Stimulated activated CD8-positive, alpha-beta memory T cell treated with anti-CD3 and anti-CD28 coated beads, Interleukin-4, amount 100 ng/mL, for 24 hours (primary cell): ENCODE data around the gene DRAM1.
"Not testable (repeated sequence)": the region's sequence is repeated elsewhere in the genome, so short reads cannot be mapped to it uniquely, and the experiment has no call there.

Experiments used
- DNase-seq: peaks from one replicate; pipeline ENCODE4 v3.0.0-alpha.2; 2020; ENCODE audit warnings: low read depth

Gene DRAM1, protein sequence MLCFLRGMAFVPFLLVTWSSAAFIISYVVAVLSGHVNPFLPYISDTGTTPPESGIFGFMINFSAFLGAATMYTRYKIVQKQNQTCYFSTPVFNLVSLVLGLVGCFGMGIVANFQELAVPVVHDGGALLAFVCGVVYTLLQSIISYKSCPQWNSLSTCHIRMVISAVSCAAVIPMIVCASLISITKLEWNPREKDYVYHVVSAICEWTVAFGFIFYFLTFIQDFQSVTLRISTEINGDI

DNA sequence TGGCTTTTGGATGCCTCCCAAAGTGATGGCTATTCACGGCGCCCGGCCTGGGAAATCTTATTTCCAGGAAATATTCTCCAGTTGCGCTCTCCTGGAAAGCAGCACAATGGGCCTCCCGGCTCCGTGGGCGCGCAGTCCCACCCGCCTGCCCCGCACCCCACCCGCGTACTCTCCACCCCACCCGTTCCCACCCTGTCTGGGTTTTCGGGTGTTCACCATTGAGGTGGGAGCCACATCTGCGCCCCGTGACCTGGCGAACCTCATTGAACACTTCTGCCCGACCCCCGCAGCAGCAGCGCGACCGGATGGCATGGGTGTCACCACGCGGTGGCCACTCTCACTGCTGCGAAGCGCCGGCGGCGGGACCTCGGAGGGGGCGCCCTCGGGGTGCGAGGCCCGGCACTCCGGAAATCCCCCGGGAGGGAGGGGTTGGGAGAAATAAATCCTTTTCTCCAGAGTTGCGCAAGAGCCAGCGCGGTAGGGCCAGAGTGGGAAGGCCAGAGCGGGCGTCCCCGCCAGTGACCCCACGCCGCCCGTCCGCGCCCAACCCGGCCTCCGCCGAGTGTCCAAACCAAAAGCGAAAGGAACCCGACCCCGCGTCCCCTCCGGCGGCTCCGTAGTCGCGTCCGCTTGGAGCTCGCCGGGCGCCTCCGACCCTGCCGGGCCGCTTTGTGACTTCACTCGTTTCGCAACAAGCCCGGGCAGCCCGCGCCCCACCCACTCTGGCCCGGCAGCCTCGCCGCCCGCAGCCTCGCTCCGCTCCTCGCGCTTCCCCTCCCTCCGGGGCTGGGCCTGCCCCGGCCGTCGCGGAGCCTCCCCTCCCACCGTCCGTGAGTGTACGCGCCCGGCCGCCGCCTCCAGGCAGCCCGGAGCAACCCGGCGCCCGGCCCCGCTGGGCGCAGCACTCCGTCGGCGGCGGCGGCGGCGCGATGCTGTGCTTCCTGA, at the start of gene DRAM1:
DRAM1 (plus strand) TSS at position 720 of the 945 bp plus-strand sequence; CDS start at position 930, 210 bp downstream.
- DNase-seq: peak; percentile 70

DNA sequence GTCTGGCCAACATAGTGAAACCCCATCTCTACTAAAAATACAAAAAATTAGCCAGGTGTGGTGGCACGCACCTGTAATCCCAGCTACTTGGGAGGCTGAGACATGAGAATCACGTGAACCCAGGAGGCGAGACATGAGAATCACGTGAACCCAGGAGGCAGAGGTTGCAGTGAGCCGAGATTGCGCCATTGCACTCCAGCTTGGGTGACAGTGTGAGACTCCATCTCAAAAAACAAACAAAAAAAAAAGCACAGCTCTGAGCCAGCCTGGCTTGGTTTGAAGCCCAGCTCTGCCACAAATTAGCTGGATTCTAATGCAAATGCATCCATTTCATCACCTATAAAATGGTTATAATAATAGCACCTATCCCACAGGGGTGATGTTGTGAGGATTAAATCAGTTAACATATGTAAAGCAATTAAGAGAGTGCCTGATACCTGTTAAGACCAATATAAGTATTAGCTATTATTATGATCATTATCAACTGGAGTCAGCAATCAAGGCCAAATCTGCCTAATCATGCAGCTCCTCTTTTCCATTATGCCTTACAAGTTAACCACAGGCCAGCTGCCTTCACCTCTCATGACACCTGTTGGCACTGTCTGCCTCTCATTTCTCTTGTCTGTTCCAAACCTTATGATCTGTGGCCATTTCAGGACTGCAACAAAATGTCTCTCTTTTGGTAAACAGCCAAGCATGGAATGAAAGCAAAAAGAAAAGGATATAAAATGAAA, 48.8 kb upstream of the DRAM1 start:
- DNase-seq: no peak

DNA sequence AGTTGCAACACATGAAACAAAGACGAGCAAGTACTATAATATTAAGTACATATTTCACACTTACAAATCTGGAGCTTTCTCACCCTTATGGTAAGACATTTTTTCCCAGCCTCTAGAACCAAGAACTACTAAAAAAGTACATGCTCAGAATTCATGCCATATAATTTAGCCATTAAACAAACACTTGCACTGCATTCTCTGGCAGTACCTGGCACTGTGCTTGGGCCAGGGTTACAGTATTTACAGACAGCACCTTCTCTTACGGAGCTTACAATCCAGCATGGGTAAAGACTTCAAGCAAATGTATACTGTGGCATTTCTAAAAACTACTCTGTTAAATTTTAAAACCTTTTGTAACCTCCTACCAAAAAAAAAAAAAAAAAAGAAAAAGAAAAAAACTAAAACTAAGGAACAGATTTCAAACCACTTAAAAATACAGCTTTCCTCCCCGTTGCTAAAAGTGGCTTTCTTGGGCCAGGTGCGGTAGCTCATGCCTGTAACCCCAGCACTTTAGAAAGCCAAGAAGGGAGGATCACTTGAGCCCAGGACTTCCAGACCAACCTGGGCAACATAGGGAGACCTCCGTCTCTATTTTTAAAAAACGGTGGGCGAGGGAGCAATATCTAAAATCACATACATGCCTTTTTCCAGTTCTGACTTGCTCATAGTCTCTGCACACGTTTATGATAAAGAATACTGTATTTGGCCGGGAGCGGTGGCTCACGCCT, 47.6 kb upstream of the DRAM1 start:
- no peak for DNase-seq

DNA sequence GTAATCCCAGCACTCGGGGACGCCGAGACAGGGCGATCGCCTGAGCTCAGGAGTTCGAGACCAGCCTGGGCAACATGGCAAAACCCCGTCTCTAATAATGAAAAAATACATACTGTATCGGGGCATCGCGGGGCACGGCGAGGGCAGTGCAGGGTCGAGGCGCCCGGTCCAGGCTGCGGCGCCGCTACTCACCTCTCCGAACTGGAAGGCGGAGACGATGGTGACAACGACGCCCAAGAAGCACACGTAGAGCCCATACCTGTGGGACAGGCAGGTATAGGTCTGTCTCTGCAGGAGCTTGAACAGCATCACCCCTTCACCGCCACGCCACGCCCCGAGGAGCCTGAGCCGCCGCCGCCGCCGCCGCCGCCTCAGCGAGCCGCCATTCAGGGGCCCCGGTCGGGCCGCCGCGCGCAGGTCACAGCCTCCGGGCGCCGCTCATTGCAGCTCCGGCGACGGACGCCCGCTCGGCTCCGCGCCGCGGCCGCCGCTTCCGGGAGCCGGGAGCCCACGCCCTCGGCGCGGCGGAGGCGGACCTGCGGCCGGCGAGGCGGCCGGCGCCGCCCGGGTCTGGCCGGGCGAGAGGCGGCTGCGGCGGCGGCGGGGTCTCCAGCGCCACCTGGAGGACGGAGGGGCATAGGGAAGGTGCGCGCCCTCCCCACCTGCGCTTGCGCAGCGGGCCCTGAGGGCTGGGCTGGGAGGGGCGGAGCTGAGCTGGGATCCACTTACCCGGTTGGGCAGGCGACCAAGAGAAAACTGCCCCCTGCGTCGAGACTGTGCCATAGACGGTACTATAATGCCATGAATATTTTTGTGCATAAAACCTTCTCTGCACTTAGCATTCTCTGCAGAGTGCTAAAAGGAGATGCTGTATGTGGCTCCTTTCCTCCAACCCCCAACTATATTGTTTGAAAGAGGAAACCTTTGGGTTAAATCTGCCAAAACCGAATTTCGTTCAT, 46.7 kb upstream of the DRAM1 start, which contains the start of gene GNPTAB:
GNPTAB (minus strand) TSS at position 593 of the 959 bp plus-strand sequence; CDS start at position 309, 284 bp downstream.
- DNase-seq: peak; percentile 91

DNA sequence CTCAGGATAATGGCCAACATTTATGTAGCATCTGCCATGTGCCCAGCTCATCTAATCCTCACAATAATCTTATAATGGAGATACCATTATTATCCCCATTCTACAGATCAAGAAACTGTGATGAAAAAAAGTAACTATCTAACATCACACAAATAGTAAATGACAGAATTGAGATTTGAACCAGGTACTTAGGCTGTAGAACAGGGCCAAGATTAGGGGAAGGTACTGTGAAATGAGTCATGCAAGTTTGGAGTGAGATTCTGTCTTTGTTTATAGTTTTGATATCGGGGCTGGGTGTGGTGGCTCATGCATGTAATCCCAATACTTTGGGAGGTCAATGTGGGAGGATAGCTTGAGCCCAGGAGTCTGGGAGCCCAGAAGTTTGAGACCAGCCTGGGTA, 45.4 kb upstream of the DRAM1 start:
- DNase-seq: no peak

DNA sequence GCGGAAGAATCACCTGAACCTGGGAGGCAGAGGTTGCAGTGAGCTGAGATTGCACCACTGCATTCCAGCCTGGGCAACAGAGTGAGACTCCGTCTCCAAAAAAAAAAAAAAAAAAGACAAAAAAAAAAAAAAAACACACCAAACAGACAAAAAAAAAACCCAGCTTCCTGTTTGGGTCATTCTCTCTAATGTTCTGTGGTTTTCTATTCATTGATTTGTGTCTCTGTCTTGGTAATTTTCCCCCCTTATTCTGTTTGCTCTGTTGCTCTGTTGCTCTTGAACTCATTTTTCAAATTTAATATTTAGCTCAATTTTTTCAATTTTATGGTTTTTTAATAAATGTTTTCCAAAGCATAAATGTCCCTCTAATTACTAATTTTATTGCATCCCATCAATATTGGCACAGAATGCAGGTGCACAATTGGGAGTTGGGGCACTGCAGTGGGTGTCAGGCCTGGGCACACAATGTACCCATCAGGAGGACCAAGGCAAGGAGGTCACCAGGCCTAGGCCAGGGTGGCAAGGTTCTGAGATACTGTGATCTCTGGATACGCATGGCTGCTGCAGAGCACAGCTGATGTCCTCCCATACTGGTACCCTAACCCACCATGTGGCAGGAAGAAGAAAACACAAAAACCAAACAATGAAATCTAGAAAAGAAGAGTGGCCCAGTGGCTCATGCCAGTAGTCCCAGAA, 38.6 kb upstream of the DRAM1 start:
- no peak for DNase-seq

DNA sequence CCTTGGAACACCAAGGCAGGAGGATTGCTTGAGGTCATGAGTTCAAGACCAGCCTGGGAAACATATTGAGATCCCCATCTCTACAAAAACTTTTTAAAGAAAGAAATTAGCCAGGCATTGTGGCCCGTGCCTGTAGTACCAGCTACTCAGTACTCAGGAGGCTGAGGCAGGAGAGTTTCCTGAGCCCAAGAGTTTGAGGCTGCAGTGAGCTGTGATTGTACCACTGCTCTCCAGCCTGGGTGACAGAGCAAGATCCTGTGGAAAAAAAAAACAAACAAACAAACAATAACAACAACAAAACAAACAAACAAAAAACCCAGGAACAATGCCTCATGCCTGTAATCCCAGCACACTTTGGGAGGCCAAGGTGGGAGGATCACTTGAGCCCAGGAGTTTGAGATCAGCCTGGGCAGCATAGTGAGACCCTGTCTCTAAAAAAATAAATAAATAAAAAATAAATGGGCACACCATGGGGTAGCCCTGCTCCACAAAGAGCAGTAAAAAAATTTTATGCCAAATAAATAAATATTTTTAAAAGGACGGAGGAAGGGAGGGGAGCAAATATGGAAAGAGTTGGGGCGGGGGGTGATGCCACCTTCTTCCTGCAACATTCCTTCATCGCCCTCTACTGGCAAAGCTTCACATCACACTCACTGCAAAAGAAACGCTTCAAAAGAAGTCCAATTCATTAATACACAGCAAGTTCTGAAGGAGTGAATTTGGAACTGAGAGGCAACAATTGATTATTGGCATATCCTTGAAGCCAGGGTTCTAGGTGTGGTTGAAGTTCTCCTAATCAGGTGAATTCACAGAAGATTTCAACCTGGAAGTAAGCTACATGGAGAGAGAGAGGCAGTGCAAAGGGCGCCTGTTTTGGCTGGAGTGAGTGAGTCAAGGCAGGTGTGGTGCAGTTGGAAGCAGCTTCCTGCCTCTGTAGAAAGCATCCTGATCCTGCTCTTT, 37.8 kb upstream of the DRAM1 start:
- DNase-seq: peak; percentile 45

DNA sequence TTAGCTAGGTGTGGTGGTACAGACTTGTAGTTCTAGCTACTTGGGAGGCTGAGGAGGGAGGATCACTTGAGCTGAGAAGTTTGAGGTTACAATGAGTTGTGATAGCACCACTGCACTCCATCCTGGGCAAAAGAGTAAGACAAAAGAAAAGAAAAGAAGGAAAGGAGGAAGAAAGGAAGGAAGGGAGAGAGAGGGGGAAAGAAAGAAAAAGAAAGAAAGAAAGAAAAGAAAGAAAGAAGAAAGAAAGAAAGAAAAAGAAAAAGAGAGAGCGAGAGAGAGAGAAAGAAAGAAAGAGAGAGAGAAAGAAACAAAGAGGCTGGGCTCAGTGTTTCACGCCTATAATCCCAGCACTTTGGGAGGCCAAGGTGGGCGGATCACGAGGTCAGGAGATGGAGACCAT, 36.3 kb upstream of the DRAM1 start:
- no peak for DNase-seq

DNA sequence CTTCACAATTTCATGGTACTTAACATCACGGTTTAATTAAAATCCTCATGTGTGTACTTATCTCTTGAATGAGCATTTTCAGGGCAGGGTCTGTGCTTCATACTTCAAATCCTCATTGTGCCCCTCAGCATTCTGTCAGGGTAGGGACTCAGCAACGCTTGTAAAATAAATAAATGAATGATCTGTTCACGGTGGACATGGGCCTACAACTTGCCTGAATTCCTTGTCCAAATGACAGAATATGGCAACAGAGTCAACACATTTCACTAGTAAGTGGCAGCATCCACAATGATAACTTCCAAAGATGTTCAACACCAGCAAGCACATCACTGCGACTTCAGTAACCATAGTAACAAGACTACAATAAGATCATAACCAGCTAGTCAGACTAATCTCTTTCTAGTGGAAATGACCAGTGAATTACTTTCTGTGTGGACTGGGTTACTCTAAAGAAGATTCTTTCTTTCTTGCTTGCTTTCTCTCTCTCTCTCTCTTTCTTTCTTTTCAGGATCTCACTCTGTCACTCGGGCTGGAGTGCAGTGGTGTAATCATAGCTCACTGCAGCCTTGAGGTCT, 32.2 kb upstream of the DRAM1 start:
- no peak for DNase-seq

DNA sequence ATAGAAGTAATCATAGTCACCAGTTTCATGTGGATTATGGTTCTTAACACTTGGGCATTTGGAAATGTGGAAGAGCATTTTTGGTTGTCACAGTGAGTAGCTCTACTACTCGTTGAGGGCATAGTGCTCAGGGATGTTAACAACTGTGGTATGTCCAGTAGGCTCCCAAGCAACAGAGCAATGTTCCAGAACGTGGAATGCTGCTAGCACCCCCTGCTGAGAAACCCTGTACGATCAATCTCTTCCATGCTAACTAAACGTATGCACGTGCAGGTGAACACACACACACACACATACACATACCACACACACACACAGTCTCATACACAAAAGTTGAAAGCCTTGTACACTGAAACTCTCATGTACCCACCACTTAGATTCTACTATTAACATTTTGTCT, 30.1 kb upstream of the DRAM1 start:
- no peak for DNase-seq

DNA sequence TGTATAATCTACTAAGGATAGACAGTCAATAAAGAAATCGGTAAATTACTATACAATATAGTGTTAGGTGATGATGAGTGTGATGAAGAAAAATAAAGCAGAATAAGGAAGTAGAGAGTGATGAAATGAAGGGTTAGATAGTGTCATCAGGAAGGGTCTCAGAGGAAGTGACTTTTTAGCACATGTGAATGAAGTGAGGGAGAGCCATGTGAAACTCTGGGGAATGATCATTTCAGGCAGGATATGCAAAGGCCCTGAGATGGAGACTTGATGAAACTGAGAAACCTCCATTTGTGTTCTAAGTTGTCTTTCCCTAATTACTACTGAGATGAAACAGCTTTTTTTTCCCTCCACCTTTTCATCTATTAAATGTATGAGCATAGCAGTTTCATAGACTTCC, 27.2 kb upstream of the DRAM1 start:
- DNase-seq: no peak

DNA sequence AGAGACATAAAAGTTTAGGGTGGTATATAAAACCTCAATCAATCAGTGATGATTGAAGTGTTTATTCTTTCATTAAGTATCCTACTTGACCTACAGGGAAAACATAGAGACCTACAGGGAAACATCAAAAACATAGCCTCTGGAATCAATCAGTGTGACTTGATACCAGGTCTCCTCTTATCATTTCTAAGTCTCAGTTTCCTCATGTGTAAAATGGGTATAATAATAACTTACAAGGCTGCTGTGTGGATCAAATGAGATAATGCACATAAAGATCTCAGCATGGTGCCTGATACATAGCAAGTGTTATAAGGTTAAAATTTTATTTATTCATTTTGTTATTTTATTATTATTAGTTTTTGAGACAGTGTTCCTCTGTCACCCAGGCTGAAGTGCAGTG, 24.4 kb upstream of the DRAM1 start:
- no peak for DNase-seq

DNA sequence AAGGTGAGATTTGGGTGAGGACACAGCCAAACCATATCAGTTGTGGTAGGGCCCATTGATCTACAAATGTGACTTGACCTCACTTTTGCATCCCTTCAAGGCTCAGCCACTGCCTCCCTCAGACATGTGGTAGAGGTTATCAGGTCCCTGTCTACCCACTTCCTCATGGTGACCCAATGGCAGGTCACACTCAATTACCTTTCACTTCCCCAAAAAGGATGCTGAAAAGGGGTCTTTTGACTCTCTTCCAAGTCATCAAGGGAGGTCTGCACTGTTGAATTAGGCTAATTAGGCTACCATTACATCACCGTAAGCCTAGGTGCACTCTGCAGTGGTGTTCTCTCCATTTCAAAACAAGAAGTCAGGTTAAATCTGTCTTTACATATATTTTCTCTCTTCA, 22.6 kb upstream of the DRAM1 start:
- no peak for DNase-seq

DNA sequence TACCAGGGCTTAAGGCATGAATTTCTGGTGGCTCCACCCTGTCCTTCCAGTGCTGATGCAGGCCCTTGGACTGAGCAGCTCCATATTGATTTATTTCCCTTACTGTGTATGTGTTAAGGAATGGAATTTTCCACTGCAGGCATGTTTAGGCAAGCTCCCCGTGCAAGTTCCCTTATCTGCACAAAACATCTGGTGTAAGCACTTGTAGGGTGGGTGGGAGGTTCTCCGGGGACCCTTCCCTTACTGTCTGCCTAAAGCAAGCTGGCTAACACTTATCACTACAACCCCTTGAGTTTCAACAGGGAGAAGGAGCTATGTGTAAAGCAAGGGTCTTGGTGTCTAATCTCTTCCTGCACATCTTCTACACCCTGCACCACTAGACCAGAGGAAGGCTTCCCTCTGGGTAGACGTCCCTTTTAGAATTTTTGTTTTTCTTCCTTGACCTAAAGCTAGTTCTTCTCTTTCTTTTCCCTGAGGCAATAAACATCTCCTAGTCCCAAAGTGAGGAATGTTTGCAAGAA, 22.0 kb upstream of the DRAM1 start:
- DNase-seq: no peak

DNA sequence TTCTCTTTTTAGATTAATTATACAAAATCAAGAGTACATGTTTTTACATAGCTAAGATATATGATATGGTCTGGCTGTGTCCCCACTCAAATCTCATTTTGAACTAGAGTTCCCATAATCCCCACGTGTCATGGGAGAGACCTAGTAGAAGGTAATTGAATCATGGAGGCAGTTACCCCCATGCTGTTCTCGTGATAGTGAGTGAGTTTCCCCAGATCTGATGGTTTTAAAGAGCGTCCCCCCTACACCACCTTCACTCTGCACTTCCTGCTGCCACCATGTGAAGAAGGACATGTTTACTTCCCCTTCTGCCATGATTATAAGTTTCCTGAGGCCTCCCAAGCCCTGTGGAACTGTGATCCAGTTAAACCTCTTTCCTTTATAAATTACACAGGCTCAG, 21.4 kb upstream of the DRAM1 start:
- no peak for DNase-seq

DNA sequence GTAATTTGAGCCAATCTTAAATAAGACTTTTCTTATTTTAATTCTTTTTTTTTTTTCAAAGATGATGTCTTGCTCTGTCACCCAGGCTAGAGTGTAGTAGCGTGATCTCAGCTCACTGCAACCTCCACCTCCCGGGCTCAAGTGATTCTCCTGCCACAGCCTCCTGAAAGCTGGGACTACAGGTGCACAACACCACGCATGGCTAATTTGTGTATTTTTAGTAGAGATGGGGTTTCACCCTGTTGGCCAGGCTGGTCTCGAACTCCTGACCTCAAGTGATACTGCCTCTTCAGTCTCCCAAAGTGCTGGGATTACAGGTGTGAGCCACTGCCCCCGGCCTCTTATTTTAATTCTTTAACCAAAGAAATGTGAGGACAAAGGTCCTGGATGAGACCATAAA, 20.8 kb upstream of the DRAM1 start:
- DNase-seq: not testable (repeated sequence)

DNA sequence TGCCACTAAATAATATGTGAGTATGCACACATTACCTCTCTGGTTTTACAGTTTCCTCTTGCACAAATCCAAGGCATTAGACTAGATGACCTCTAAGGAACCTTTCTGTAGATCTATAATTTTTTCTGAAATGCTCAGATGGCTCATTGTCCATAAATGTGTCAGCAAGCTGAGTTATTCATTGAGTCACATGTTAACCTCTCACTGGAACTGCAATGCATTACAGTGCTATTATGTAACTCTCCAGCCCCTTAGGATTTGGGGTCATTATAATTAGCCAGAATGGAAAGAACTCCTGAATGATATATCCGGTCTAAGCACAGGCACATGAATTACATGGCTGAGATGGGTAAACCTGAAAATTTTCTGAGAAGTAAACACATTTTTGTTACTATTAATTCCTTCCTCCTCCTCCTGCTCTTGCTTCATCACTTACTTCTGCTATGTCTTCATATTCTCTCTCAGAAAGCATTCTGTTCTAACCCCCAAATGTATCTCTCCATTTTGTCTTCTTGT, 20.3 kb upstream of the DRAM1 start:
- DNase-seq: no peak

DNA sequence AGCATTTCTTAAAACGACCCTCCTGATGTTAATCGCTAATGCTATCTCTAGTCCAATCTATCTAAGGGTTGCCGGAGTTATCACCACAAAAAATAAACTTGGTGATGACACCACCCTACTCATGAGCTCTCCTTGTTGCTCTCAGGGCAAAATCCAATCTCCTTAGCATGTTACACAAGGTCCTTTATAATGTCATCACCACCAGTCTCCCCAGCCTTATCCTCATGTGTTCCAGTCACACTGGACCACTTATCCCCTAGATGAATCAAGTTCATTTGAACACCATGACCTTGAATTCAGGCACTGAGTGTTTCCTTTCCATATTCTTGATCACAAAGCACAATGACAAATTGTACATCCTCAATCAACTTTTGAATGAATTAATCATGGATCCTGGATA, 19.0 kb upstream of the DRAM1 start:
- DNase-seq: no peak
